HG03469 (cell line): ENCODE measurements around the gene RAB40B.
A peak's percentile ranks its signal among the peaks of the same experiment; 100 is the strongest.
"Not testable (repeated sequence)": the region's sequence is repeated elsewhere in the genome, so short reads cannot be mapped to it uniquely, and the experiment has no call there.

ENCODE experiments used
- ATAC-seq: cut with Tn5 transposase; IDR thresholded peaks from one replicate; pipeline ENCODE4 v1.9.1; 2021; ENCODE audit warnings: mild to moderate bottlenecking, moderate library complexity, moderate number of reproducible peaks; ENCODE audit not compliant: unreplicated experiment

Gene RAB40B

DNA sequence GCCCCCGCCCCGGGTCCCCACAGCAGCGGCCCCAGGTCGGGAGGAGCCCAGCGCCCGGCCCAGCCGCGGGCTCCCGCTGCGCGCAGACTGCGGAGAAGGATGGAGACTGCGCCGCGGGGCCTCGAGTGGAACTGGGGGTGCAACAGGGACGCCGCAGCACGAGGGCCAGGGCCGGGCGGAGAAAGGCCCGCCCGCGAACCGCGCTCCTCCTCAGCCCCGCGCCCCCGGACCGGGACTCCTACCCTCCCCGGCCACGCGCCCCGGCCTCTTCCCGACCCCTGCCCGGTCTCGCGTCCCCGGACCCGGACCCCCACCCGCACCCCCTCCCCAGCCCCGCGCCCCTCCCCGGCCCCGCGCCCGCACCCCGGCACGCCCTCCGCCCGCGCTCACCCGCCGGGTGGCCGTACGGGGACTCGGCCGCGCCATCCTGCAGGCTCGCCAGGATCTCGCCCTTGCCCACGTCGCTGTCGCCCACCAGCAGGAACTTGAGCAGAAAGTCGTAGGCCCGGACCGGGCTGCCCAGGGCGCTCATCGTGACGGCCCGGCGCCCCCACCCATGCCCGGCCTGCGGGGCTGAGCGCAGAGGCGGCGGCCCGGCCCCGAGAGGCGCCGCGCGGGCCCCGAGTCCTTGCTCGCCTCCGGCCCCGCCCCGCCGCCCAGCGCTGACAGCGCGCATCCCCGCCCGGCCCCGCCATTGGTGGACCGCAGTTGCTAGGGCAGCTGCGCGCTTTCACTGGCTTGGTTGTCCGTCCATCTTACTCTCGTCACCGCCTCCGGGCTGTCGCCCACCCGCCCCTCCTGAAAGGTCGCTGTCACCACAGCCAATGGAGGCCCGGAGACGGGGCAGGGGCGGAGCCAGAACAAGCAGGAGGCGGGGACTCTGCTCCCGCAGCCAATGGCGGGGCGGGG is at the start of gene RAB40B:
RAB40B (minus strand) TSS at position 634 of the 909 bp plus-strand sequence; CDS start at position 532, 102 bp downstream.
- peak; percentile 85 for ATAC-seq

DNA sequence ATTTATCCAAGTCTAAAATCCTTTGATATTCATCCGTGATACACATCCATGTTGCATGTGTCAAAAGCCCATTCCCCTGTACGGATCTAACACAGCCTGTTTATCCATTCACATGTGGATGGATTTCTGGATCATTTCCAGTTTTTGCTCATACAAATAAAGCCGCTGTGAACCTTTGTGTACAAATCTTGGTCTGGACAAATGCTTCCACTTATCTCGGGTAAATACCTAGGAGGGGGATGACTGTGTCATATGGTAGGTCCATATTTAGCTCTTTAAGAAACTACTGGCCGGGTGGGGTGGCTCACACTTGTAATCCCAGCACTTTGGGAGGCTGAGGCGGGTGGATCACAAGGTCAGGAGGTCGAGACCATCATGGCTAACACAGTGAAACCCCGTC is 47.0 kb upstream of the RAB40B start:
- no peak for ATAC-seq

DNA sequence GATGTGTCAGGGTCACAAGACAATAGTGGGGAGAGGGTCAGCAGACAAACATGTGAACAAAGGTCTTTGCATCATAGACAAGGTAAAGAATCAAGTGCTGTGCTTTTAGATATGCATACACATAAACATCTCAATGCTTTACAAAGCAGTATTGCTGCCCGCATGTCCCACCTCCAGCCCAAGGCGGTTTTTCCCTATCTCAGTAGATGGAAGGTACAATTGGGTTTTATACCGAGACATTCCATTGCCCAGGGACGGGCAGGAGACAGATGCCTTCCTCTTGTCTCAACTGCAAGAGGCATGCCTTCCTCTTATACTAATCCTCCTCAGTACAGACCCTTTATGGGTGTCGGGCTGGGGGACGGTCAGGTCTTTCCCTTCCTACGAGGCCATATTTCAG is 46.2 kb upstream of the RAB40B start:
- not testable (repeated sequence) for ATAC-seq

- no peak for ATAC-seq
Measured at GRCh38 chr17:82743344-82744219, 45.1 kb upstream of the RAB40B start.

GRCh38 chr17:82740906-82741759 is 42.6 kb upstream of the RAB40B start:
- no peak for ATAC-seq

GRCh38 chr17:82737967-82738877 is 39.7 kb upstream of the RAB40B start:
- ATAC-seq, result no peak

DNA sequence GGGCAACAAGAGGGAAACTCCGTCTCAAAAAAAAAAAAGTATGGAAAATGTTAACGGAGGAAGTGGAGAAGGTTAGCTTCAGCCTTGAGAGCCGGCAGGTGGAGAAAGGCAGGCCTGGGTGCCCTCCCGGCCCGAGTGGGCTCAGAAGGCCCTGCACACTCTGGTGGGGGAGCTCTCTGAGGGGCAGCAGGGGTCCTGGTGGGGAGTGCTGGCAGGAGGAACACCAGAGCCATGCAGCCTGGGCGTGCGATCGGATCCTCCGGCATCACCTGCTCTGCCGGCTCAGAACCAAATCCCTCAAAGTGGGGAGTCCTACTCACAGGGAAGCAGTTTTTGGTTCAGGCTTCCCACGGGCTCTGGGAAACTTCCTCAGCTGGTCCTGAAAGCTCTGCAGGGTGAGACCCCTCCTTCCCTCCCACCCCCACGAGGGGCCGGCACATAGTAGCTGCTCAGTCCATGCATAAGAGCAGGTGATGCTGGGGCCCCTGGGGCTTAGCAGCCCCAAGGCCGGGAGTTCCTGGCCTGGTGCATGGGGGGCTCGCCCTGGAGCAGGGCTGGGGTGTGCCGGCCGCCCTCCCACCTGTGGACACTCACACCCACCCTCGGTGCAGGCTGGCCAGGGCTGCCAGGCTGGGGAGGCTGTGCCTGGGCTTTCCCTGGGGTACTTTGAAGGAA is 38.1 kb upstream of the RAB40B start:
- no peak for ATAC-seq

DNA sequence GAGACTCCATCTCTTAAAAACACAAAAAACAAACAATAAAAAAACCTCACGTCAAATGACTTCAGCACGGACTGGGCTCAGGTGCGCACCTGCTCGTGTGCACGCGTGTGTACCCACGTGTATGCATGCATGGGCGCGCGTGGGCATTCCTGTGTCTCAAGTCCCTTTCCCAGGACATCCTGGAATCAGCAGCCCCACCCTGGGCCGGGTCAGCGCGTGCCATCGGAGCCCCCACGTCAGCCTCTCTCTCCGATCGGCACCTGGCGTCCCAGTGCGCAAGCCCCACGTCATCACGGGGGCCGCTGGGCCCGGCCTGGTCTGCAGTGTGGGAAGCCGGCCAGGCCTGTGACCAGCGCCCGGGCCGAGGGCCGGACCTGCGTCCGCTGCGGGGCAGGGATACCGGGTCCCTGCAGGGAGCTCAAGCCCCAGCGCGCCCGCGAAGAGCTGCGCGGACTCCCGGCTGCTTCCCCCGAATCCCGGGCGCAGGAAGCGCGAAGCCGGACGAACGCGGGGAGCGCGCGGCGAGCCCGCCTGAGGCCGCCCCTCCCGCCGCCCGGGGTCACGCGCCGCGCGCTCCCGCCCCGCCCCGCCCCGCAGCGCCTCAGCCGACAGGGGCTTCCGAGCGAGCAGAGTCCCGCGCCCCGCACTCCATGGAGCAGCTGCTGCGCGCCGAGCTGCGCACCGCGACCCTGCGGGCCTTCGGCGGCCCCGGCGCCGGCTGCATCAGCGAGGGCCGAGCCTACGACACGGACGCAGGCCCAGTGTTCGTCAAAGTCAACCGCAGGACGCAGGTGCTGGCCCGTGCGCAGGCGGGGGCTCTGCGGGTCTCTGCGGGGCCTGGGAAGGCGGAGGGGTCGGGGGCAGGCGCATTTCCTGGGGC is 36.7 kb upstream of the RAB40B start, which contains the start of gene FN3K:
FN3K (plus strand) TSS at position 629 of the 880 bp plus-strand sequence; CDS start at position 651, 22 bp downstream.
- no peak for ATAC-seq

DNA sequence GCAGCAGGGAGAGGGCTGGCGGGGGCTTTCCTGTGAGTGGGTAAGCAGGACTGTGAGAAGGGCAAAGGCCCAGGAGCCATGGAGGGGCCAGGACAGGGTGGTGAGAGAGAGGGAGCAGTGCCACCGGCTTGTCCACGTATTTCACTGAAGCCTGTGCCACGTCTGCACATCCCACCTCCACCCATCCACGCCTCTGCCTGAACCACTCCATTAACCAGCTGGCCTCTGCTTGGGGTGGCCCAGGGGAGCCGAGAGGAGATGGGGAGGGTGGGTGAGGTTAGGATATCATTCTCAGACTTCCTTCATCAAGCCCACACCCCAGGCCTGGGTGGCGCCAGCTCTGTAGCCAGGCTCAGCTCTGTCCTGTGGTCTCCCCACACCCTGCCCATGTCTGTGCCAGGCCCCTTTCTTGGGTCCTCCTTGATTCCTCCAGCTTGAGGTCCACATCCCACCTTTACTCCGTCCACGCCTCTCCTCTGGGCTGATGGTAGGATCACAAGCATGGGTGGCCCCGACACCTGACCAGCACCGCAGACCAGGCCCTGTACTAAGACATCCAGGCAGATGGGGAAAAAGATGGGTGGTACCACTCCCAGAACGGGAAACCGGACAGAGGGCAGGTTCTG is 33.7 kb upstream of the RAB40B start:
- no peak for ATAC-seq

- no peak for ATAC-seq
Measured at GRCh38 chr17:82729479-82730260, 31.2 kb upstream of the RAB40B start.

DNA sequence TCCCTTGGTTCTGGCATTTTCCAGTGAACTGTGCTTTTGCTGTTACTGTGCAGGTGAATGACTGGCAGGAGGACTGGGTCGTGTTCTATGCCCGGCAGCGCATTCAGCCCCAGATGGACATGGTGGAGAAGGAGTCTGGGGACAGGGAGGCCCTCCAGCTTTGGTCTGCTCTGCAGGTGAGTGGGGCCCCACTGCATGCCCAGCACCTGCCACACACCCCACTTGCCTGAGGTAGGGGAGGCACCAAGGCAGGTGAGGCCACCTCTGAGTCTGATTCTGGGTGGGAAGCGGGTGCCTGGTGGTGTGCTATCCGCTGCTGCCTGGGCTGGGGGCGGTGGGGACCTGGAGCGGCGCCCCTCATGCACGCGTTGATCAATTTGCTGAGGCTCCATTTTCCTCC is 27.9 kb upstream of the RAB40B start:
- ATAC-seq, result no peak

GRCh38 chr17:82723169-82723807 is 24.8 kb upstream of the RAB40B start:
- ATAC-seq, result no peak

DNA sequence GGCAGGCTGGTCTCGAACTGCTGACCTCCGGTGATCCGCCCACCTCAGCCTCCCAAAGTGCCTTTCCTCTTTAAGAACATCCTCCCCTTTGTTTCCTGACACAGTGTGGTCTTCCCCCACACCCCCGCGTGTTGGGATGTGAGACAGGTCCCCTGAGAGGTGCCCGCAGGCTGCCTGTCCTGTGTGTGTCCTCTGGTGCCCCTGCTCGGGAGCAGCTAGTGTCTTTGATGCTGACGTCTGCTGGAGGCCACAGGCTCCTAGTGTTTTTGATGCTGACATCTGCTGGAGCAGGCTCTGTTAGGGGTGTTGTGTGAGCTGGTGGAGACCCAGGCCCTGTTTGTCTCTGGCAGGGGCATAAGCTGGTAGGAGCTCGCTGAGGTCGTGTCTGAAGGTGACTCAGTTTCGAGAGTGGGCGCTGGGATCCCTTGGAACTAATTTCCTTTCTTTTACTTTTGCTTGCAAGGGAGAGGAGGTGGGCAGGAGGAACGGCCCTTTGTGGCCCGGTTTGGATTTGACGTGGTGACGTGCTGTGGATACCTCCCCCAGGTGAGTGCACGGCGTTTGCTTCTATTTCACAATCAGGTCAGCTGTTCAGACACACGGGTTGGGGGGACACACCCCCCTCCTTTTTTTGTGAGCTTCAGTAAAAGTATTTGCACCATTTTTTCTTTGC is 24.0 kb upstream of the RAB40B start:
- ATAC-seq, result no peak

GRCh38 chr17:82720204-82720603 is 21.7 kb upstream of the RAB40B start:
- ATAC-seq, result no peak

- ATAC-seq, result no peak
Measured at GRCh38 chr17:82718986-82719685, 20.6 kb upstream of the RAB40B start.
